Adrenal gland (tissue), 12 donors: ENCODE results near the gene SRGAP1. TPM values are rescaled to one million over a fixed set of nuclear protein-coding genes. Genes with fewer than 3 reads are reported as not detected.

Experiments used
- DNase-seq, 7 donors: peaks; one replicate each; pipeline ENCODE4 v3.0.0-alpha.2; 2019 to 2020
- H3K27ac ChIP-seq, 5 donors: fragments of 200-600 bp; sonication (generic) in 4 of 5; 1 replicate in 3 of 5; 2 replicates in 2 of 5; pipeline versions ENCODE4 v1.5.1 to v1.8.0; 2016 to 2020; ENCODE audit warnings: mild to moderate bottlenecking in 1 of 5
- H3K27me3 ChIP-seq: fragments of 200-600 bp; 2 replicates; pipeline ENCODE4 v1.8.0; 2021
- H3K36me3 ChIP-seq, 2 donors: fragments of 200-600 bp; replicated peaks in 1 of 2; 1 replicate in 1 of 2; 2 replicates in 1 of 2; pipeline versions ENCODE4 v1.5.1 to v1.8.0; 2018 to 2022
- H3K4me1 ChIP-seq, 2 donors: fragments of 200-600 bp; replicated peaks in 1 of 2; 1 replicate in 1 of 2; 2 replicates in 1 of 2; pipeline versions ENCODE4 v1.5.1 to v1.8.0; 2018 to 2021
- H3K4me3 ChIP-seq, 4 donors: fragments of 200-600 bp; sonication (generic) in 3 of 4; one replicate each; pipeline ENCODE4 v1.5.1; 2016 to 2018
- H3K9me3 ChIP-seq, 3 donors: fragments of 200-600 bp; sonication (generic) in 1 of 3; replicated peaks in 1 of 3; 1 replicate in 2 of 3; 2 replicates in 1 of 3; pipeline versions ENCODE4 v1.5.1 to v1.8.0; 2016 to 2021
- CTCF ChIP-seq, 6 experiments: fragments of 450-650 bp in 4 of 6; fragments of 200-600 bp in 2 of 6; sonication (generic) in 1 of 6; IDR thresholded peaks; 1 replicate in 5 of 6; 2 replicates in 1 of 6; pipeline versions ENCODE4 v1.5.1 to v1.8.0; 2016 to 2021; ENCODE audit warnings: antibody characterized with exemption in 6 of 6, mild to moderate bottlenecking in 2 of 6, moderate library complexity in 1 of 6
- POLR2A ChIP-seq, 2 donors: fragments of 450-650 bp; IDR thresholded peaks; one replicate each; pipeline ENCODE4 v1.6.1; 2017; ENCODE audit warnings: antibody characterized with exemption in 2 of 2, mild to moderate bottlenecking in 2 of 2, moderate library complexity in 1 of 2
- WGBS, 4 donors: extraction: QIAGEN DNeasy Blood & Tissue Kit in 2 of 4; methylation state at CpG; one replicate each; pipeline versions ENCODE4 v1.1.5 to v1.1.7; 2013 to 2017; 5-methylcytosine and 5-hydroxymethylcytosine counted together
- intact Hi-C, 2 donors: fragments of 100-400 bp; cut with DNase I; formaldehyde crosslinking; loops; one replicate each; pipeline versions ENCODE4 v1.14.1 to v1.15.0; 2022 to 2023
- polyA plus RNA-seq, 3 donors: library from polyadenylated mRNA; stranded (reverse); fragments of 200-250 nt in 2 of 3; fragments of 350-450 nt in 1 of 3; fragmentation: Illumina TruSeq in 1 of 3; extraction: RNeasy Lipid Tissue Mini Kit (QIAGEN cat#74804) in 1 of 3; gene quantifications; one replicate each; pipeline ENCODE4 v1.2.3, GENCODE V29; 2013 to 2014
- total RNA-seq, 9 donors: library from RNA; depleted of rRNA in 4 of 9; stranded (reverse); fragments of >200 nt in 4 of 9; fragments of 120-200 nt in 1 of 9; fragmentation: NEBNext Ultra II Directional in 1 of 9; extraction: Animal tissue kit (Norgen Biotek cat#: 25700) in 1 of 9; gene quantifications; one replicate each; pipeline versions ENCODE4 v1.1.0 to v1.2.4, GENCODE V29; 2013 to 2023
- donor health status: healthy with polysubstance abuse.
- donor health status: Bipolar disorder and iron deficiency.
- donor health status: DM: yes; HTN: yes; CAD: no.
- donor health status: DM: no; HTN: no; CAD: no.
- donor health status: DM: no; HTN: no; CAD: no.
- donor health status: DM: yes; HTN: yes; CAD: no.

SRGAP1 gene
- total and polyA plus RNA-seq, 12 donors: 2.4 to 35.6 (median 9.8) TPM

GRCh38 chr12:63985945-63986344 is 141.4 kb downstream of the SRGAP1 start:
- H3K27me3 ChIP-seq: no peaks in the 10 kb centered on the region
- no peaks in the 10 kb centered on the region for H3K9me3 ChIP-seq
- intact Hi-C loops: no loop called here
- H3K27ac ChIP-seq: no peak overlapping the region
- no peak for DNase-seq
- H3K36me3 ChIP-seq: no peaks in the 10 kb centered on the region
- H3K4me3 ChIP-seq: no peak overlapping the region
- no peak for TF ChIP-seq POLR2A (IDR thresholded peaks at IDR 0.05)
- TF ChIP-seq CTCF (IDR thresholded peaks at IDR 0.05): no peak
- peaks cover 0 to 4% of the 10 kb centered on the region in 2 donors for H3K4me1 ChIP-seq
- 70 to 84% (median 78%) methylated on average over 2 of the region's 2 CpGs for WGBS, 4 donors

- no peak overlapping the region for H3K4me3 ChIP-seq
- intact Hi-C loops: no loop called here
- H3K36me3 ChIP-seq: no peaks in the 10 kb centered on the region
- peak in 1 of 7 donors; percentile 8 for DNase-seq
- TF ChIP-seq CTCF (IDR thresholded peaks at IDR 0.05): no peak
- TF ChIP-seq POLR2A (IDR thresholded peaks at IDR 0.05): no peak
- no peaks in the 10 kb centered on the region for H3K27me3 ChIP-seq
- no peak overlapping the region for H3K27ac ChIP-seq
- WGBS, 4 donors: 66 to 93% (median 82%) methylated on average over 2 of the region's 2 CpGs
- H3K4me1 ChIP-seq: peaks cover 0 to 9% of the 10 kb centered on the region in 2 donors
- H3K9me3 ChIP-seq: no peaks in the 10 kb centered on the region
These were observed 144.9 kb downstream of the SRGAP1 start for GRCh38 chr12:63989301-63989845.

GRCh38 chr12:63990828-63991547 is 146.5 kb downstream of the SRGAP1 start:
- no peak overlapping the region for H3K27ac ChIP-seq
- H3K4me3 ChIP-seq: no peak overlapping the region
- H3K27me3 ChIP-seq: no peaks in the 10 kb centered on the region
- TF ChIP-seq CTCF (IDR thresholded peaks at IDR 0.05) (no peak), POLR2A (IDR thresholded peaks at IDR 0.05) (no peak)
- no peak for DNase-seq
- intact Hi-C loops: no loop called here
- 71 to 77% (median 75%) methylated on average over 7 of the region's 7 CpGs for WGBS, 4 donors
- H3K4me1 ChIP-seq: peaks cover 0 to 9% of the 10 kb centered on the region in 2 donors
- no peaks in the 10 kb centered on the region for H3K36me3 ChIP-seq
- H3K9me3 ChIP-seq: no peaks in the 10 kb centered on the region

GRCh38 chr12:63994704-63995103 is 150.2 kb downstream of the SRGAP1 start:
- peaks cover 0 to 5% of the 10 kb centered on the region in 2 donors for H3K4me1 ChIP-seq
- no peak overlapping the region for H3K4me3 ChIP-seq
- no peaks in the 10 kb centered on the region for H3K27me3 ChIP-seq
- H3K36me3 ChIP-seq: no peaks in the 10 kb centered on the region
- DNase-seq: no peak
- no peaks in the 10 kb centered on the region for H3K9me3 ChIP-seq
- WGBS, 4 donors: 72 to 82% (median 77%) methylated on average over 2 of the region's 2 CpGs
- H3K27ac ChIP-seq: no peak overlapping the region
- intact Hi-C loops: no loop called here
- TF ChIP-seq POLR2A (IDR thresholded peaks at IDR 0.05) (no peak), CTCF (IDR thresholded peaks at IDR 0.05) (no peak)
